Heart right ventricle (tissue), 16 donors: ENCODE data around the gene ARRDC3. TPM values are rescaled to one million over a fixed set of nuclear protein-coding genes. Genes with fewer than 3 reads are reported as not detected.

Source experiments
- ATAC-seq, 8 donors: fragments of 200-7000 bp; cut with Tn5 transposase; one replicate each; pipeline ENCODE4 v1.9.1; 2020; ENCODE audit warnings: mild to moderate bottlenecking in 8 of 8, moderate library complexity in 8 of 8, moderate number of reproducible peaks in 1 of 8
- DNase-seq, 2 donors: peaks; one replicate each; pipeline ENCODE4 v3.0.0-alpha.2; 2020
- H3K27ac ChIP-seq, 10 donors: fragments of 200-600 bp; sonication (generic) in 2 of 10; one replicate each; pipeline versions ENCODE4 v1.5.0 to v1.8.0; 2020 to 2022; ENCODE audit warnings: mild to moderate bottlenecking in 3 of 10
- H3K27me3 ChIP-seq, 7 donors: fragments of 200-600 bp; one replicate each; pipeline ENCODE4 v1.8.0; 2021 to 2022; ENCODE audit warnings: mild to moderate bottlenecking in 2 of 7
- H3K36me3 ChIP-seq, 9 donors: fragments of 200-600 bp; sonication (generic) in 1 of 9; one replicate each; pipeline versions ENCODE4 v1.5.0 to v1.8.0; 2020 to 2022; ENCODE audit warnings: mild to moderate bottlenecking in 2 of 9
- H3K4me1 ChIP-seq, 9 donors: fragments of 200-600 bp; sonication (generic) in 1 of 9; one replicate each; pipeline versions ENCODE4 v1.5.0 to v1.8.0; 2020 to 2022; ENCODE audit warnings: mild to moderate bottlenecking in 4 of 9
- H3K4me3 ChIP-seq, 10 donors: fragments of 200-600 bp; sonication (generic) in 2 of 10; one replicate each; pipeline versions ENCODE4 v1.5.0 to v1.8.0; 2020 to 2022; ENCODE audit warnings: mild to moderate bottlenecking in 7 of 10, moderate library complexity in 2 of 10
- H3K9me3 ChIP-seq, 11 donors: fragments of 200-600 bp in 10 of 11; sonication (generic) in 2 of 11; one replicate each; pipeline versions ENCODE4 v1.5.0 to v1.8.0; 2013 to 2022; ENCODE audit warnings: mild to moderate bottlenecking in 2 of 11, control low read depth in 1 of 11, moderate library complexity in 1 of 11
- WGBS, 2 donors: extraction: QIAGEN DNeasy Blood & Tissue Kit; methylation state at CpG; one replicate each; pipeline ENCODE4 v1.1.7; 2013; ENCODE audit warnings: inconsistent platforms in 1 of 2; 5-methylcytosine and 5-hydroxymethylcytosine counted together
- intact Hi-C, 10 donors: fragments of 100-400 bp; cut with DNase I; formaldehyde crosslinking; loops; one replicate each; pipeline versions ENCODE4 v1.11.1 to v1.14.2; 2022
- polyA plus RNA-seq, 2 donors: library from polyadenylated mRNA; stranded (reverse); fragments of 200-250 nt; gene quantifications; one replicate each; pipeline ENCODE4 v1.2.3, GENCODE V29; 2013
- total RNA-seq, 10 donors: library from RNA; stranded (reverse); fragmentation: NEBNext Ultra II Directional in 3 of 10; extraction: Animal tissue kit (Norgen Biotek cat#: 25700) in 3 of 10; gene quantifications; one replicate each; pipeline versions ENCODE4 v1.2.1 to v1.2.4, GENCODE V29; 2021 to 2023
- TF ChIP-seq, protein P1 (sequence below), 9 donors: fragments of 200-600 bp; sonication (generic) in 2 of 9; IDR thresholded peaks; one replicate each; pipeline versions ENCODE4 v1.5.0 to v1.8.0; 2021 to 2022; ENCODE audit warnings: antibody characterized with exemption in 9 of 9, mild to moderate bottlenecking in 5 of 9, moderate library complexity in 1 of 9
- donor health status: Arrhythmogenic right ventricular cardiomyopathy.
- donor health status: ischemic (EF 13 %, LVEDD 7.1; RV severe dilation, severe dysfunction).
- donor health status: healthy with polysubstance abuse.
- donor health status: DM: no; HTN: yes; CAD: no.
- donor health status: DM: no; HTN: no; CAD: no.
- donor health status: ischemic (EF 25% LVEDD 6.9; RV normal size, moderate dysfunction).
- donor health status: ischemic (EF 25% LVEDD 5.7; RV mildly dilated, moderate dysfunction).
- donor health status: healthy.
- donor health status: DM: yes; HTN: yes; CAD: no.
- donor health status: Ischemic cardiomyopathy.
- donor health status: ischemic (EF 35%, LVEDD 5.7; RV mildly dilated, moderate dysfunction).
- donor health status: nonischemic (EF 11% LVEDD 7.7; RV severe dilation, severe dysfunction).
- donor health status: DM: yes; HTN: yes; CAD: no.
- donor health status: PGD.
- donor health status: ischemic (EF 29% LVEDD 5.4; RV normal size, mild dysfunction).
- donor health status: nonischemic (EF 23%, LVEDD 6.1; RV moderate dilation, normal function).

The ARRDC3 gene
- total and polyA plus RNA-seq, 12 donors, result 4.8 to 61.5 (median 17.7) TPM

- ATAC-seq (no peak), DNase-seq (no peak)
- no peak overlapping the region for H3K27ac ChIP-seq
- H3K4me3 ChIP-seq, result no peak overlapping the region
- no peaks in the 10 kb centered on the region for H3K4me1 ChIP-seq
- no peaks in the 10 kb centered on the region for H3K27me3 ChIP-seq
- TF ChIP-seq, protein P1, sequence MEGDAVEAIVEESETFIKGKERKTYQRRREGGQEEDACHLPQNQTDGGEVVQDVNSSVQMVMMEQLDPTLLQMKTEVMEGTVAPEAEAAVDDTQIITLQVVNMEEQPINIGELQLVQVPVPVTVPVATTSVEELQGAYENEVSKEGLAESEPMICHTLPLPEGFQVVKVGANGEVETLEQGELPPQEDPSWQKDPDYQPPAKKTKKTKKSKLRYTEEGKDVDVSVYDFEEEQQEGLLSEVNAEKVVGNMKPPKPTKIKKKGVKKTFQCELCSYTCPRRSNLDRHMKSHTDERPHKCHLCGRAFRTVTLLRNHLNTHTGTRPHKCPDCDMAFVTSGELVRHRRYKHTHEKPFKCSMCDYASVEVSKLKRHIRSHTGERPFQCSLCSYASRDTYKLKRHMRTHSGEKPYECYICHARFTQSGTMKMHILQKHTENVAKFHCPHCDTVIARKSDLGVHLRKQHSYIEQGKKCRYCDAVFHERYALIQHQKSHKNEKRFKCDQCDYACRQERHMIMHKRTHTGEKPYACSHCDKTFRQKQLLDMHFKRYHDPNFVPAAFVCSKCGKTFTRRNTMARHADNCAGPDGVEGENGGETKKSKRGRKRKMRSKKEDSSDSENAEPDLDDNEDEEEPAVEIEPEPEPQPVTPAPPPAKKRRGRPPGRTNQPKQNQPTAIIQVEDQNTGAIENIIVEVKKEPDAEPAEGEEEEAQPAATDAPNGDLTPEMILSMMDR (IDR thresholded peaks at IDR 0.05), result no peak
- H3K9me3 ChIP-seq, result peaks cover 0 to 4% (median 0%) of the 10 kb centered on the region in 11 donors
- no peaks in the 10 kb centered on the region for H3K36me3 ChIP-seq
- intact Hi-C loops, result loop anchor here in 8 of 10 donors (2.0 to 10.0 kb wide), 6 partner anchors 481 to 551 kb away; no protein-coding TSS in a partner anchor
These were observed 35.0 kb upstream of the ARRDC3 start for GRCh38 chr5:91418158-91418557.

DNA sequence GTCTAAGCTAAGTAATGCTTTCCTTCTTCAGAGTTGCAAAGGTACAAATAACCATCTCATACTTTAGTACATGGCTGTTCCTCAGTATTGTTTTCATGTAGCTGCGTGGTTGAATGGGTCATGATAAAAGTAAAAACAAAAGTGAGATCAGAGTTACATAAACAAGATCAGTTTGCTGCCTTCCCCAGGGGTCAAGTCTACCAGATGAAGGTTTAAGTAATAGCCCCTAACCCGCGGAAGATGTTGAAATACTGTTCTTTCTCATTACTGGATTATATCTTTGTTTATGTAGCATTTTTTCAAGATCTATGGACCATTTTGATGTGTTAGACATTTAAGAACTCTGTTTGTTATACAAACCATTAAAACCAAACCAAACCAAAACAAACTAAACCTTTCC lies 34.1 kb upstream of the ARRDC3 start:
- intact Hi-C loops, result loop anchor here in 8 of 10 donors (5.0 to 10.0 kb wide), 5 partner anchors 480 to 550 kb away; no protein-coding TSS in a partner anchor

DNA sequence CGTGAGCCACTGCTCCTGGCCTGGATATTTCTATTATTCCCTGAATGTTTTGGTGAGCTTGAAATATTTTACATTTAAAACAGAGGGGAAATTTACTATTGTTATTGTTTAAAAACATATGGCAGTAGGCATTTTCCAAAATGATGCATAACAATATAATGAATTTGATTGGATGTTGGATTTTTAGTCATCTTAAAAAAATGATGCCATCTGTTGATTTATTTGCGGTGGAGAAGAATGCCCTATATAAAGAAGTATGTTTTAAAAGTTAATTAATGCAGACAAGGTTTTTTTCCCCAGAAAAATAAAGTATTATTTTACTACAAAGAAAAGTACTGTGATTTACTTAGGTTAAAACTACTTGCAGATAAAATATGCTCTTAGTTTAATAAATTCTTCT lies 33.4 kb upstream of the ARRDC3 start:
- H3K4me1 ChIP-seq, result no peaks in the 10 kb centered on the region
- intact Hi-C loops, result loop anchor here in 8 of 10 donors (5.0 to 10.0 kb wide), 5 partner anchors 479 to 549 kb away; no protein-coding TSS in a partner anchor
- H3K27me3 ChIP-seq, result no peaks in the 10 kb centered on the region
- H3K9me3 ChIP-seq, result peaks cover 0 to 4% (median 0%) of the 10 kb centered on the region in 11 donors
- TF ChIP-seq, protein P1 (IDR thresholded peaks at IDR 0.05), result no peak
- no peak for DNase-seq
- no peak overlapping the region for H3K27ac ChIP-seq
- H3K4me3 ChIP-seq, result no peak overlapping the region
- WGBS, 2 donors, result 92 to 94% methylated on average over 2 of the region's 2 CpGs
- H3K36me3 ChIP-seq, result no peaks in the 10 kb centered on the region
- no peak for ATAC-seq

More for the DNA sequence above, 34.1 kb upstream of the ARRDC3 start:
- Histone ChIP-seq H3K27ac (no peak overlapping the region), H3K4me3 (no peak overlapping the region), H3K4me1 (no peaks in the 10 kb centered on the region), H3K36me3 (no peaks in the 10 kb centered on the region), H3K27me3 (no peaks in the 10 kb centered on the region), H3K9me3 (peaks cover 0 to 4% (median 0%) of the 10 kb centered on the region in 11 donors)
- no peak for DNase-seq
- TF ChIP-seq, protein P1 (IDR thresholded peaks at IDR 0.05), result no peak
- no peak for ATAC-seq
- 80 to 85% methylated on average over 3 of the region's 3 CpGs for WGBS, 2 donors

- DNase-seq, result no peak
- Histone ChIP-seq H3K9me3 (no peaks in the 10 kb centered on the region), H3K4me1 (no peaks in the 10 kb centered on the region), H3K36me3 (no peaks in the 10 kb centered on the region), H3K4me3 (no peak overlapping the region), H3K27me3 (no peaks in the 10 kb centered on the region), H3K27ac (no peak overlapping the region)
- no peak for ATAC-seq
- intact Hi-C loops, result no loop called here
- TF ChIP-seq, protein P1 (IDR thresholded peaks at IDR 0.05), result no peak
- 97 to 100% methylated on average over 1 of the region's 1 CpG for WGBS, 2 donors
These were observed 26.2 kb upstream of the ARRDC3 start for GRCh38 chr5:91409304-91409703.
